ENCODE data around the gene OPN3.

OPN3 gene

DNA sequence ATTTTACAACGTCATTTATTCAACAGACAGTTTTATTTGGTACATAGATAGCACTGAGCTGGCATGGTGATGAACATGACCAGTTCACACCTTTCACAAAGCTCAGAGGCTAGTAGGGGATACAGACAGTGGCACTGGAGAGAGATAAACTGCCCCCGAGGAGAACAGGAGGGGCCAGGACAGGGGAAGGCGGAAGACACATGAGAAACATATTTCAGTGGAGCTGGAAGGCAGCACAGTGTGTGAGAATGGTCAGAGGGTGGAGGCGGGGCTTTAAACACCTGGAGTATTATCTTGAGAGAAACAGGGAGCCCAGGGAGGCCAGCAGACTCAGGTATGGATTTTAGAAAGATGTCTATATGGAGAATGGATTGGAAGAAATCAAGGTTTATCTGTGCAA is 49.5 kb downstream of the OPN3 start:
- no peak for DNase-seq (ENCODE audit: low read depth in 2 of 2)

DNA sequence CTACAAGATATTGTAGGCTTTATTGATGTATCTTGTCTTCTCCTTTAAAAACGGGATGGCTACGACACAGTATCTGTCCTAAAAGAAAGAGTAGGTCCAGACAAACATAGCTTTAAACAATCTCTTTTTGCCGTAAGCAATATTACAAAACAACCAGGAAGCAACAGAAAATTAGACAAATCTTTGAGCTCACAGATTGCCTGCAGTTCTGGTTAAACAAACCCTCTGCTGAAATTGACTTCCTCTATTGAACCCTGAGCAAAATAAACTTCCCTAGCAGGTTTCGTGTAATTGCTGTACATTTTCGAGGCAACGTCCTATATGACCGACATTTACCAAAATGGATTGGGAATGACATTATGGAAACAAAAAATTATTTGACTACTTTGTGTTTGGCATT is 50.6 kb downstream of the OPN3 start:
- no peak for DNase-seq (ENCODE audit: low read depth in 2 of 2)

DNA sequence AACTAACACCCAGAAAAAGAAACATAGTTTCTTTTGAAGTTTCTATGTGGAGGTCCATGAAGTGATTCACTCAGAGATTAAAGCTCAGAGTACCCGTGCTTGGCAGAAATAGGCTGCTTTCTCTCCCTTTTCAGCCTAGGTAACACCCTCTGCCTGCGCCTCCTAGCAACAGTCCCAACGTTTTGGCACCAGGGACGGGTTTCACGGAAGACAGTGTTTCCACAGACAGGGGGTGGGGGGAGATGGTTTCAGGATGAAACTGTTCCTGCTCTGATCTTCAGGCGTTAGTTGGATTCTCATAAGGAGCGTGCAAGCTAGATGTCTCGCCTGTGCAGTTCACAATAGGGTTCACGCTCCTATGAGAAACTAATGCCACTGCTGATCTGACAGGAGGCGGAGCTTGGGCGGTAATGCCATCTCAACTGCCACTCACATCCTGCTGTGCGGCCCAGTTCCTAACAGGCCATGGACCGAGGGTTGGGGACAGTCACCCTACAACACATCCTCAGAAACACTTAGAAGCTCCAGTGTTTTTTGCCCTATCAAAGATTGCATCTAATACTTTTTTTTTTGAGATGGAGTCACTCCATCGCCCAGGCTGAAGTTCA is 53.2 kb downstream of the OPN3 start:
- DNase-seq (ENCODE audit: low read depth in 2 of 2), result no peak

DNA sequence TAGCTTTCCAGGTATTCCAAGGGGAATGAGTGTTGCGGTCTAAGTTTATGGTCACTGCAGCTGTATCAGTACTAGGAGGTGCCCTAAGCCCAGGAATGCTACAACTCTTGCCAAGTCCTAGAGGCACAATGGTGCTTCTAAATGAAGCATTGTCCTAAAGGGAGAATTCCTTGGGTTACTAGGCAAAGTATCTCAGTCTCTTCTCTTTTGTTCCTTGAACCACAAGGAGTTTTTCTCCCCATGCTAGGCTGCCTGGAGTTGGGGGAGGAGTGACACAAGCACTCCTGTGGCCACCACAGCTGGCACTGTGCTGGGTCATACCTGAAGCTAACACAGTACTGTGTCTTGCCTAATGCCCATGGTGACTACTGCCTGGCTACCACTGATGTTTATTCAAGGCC is 57.2 kb downstream of the OPN3 start:
- DNase-seq (ENCODE audit: low read depth in 2 of 2), result no peak

DNA sequence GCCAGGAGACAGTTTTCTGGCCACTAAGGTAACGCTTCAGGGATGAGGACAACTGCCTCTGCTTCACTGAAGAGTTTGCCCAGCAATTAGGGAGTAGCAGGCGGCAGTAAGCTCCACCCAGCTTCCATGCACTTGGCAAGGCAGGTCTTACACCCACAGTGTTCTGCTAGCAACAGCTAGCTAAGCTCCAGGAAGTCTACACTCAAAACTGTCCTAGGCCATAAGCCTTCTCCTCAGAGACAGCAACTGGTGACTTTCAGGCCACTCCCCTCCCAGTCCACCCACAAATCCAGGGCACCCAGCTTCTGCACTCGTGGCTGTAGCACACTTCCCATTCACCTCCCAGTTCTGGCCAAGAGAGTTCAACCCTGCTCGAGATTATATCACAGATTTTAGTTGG is 60.7 kb downstream of the OPN3 start:
- DNase-seq (ENCODE audit: low read depth in 2 of 2), result no peak

DNA sequence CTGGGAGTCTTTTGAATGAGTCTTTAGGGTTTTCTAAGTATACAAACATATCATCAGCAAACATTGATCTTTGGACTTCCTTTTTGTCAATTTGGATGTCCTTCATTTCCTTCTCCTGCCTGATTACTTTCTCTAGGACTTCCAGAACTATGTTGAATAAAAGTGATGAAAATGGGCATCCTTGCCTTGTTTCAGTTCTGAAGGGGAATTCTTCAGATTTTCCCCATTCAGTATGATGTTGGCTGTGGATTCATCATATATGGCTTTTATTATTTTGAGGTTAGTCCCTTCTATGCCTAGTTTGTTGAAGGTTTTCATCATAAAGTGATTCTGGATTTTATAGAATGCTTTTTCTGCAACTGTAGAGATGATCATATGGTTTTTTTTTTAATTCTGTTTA is 66.0 kb downstream of the OPN3 start:
- DNase-seq (ENCODE audit: low read depth in 2 of 2), result no peak

DNA sequence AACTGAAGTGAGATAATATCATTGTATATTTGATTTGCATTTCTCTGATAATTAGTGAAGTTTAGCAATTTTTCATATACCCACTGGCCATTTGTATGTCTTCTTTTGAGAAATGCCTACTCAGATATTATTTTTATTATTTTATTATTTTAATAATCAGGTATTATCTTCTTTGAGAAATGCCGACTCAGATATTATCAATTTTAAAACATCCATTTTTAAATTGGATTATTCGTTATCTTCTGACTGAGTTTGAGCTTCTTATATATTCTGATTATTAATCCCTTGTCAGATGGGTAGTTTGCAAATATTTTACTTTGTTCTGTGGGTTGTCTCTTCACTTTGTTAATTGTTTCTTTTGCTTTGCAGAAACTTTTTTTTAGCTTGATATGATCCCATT is 70.3 kb downstream of the OPN3 start:
- no peak for DNase-seq (ENCODE audit: low read depth in 2 of 2)

DNA sequence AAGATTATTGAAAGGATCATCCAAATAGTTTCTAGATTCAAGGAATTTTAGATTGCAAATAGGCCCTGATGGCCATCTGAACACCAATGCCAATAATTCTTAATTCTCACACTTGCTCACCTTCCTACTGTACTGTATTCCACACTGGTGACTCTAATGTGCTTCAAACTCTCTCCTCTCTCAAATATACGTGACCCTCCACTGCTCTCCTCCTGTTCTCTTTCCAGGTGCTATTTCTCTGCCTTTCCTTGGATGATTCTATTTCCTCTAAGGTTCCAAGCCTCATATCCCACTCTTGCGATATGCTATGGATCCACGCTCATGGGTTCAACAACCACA is 79.4 kb downstream of the OPN3 start:
- DNase-seq (ENCODE audit: low read depth in 2 of 2), result no peak

DNA sequence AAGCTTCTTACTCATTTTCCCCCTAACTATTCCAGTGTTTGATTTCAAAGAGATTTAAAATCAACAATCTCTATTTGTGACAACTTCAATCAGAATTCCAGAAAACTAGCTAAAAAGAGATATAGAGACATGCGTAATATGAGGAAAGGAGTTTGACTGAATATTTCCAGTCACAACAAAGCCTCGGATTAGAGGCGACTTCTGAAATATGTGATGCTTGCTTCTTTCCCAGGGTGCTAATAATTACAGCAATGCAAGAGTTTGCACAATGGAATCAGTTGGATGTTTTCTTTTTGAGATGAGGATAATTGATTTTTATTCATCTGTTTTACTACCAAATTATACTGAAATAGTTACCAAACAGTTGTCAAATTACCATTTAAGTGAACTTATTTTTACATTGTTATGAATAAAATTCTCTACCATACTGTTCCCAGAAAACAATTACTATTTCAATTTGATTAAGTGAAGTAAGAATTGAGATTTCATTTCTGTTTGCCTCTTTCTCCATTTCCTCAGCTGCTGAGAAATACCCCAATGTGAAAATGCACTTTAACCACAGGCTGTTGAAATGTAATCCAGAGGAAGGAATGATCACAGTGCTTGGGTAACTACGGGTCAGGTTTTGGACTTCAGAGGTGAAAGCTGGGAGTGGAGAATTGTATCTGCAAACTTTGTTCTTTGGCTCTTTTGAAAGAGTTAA is 79.9 kb downstream of the OPN3 start:
- DNase-seq (ENCODE audit: low read depth in 2 of 2), result no peak

DNA sequence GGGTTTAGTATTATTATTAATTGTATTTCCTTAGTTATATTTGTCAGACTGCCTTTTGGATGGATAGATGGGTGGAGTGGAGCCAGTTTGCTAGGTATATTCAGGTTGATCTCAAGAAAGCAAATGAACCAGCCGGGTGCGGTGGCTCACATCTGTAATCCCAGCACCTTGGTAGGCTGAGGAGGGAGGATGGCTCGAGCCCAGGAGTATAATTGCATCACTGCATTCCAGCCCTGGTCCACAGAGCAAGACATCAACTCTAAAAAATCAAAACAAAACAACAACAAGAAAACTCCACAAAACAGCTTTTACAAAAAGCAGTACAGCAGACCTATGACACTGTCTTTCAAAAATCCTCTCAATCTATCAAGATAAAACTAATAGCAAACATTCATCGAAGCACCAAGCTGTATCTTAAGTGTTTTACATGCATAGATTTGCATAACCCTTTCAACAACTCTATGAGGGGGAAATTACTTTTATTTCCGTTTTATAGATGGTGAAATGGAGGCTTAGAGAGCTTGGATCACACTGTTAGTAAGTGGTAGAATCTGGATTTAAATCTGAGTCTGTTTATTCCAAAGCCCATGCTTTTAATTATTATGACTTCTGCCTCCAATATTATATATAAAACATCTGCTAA is 82.5 kb downstream of the OPN3 start:
- no peak for DNase-seq (ENCODE audit: low read depth in 2 of 2)

DNA sequence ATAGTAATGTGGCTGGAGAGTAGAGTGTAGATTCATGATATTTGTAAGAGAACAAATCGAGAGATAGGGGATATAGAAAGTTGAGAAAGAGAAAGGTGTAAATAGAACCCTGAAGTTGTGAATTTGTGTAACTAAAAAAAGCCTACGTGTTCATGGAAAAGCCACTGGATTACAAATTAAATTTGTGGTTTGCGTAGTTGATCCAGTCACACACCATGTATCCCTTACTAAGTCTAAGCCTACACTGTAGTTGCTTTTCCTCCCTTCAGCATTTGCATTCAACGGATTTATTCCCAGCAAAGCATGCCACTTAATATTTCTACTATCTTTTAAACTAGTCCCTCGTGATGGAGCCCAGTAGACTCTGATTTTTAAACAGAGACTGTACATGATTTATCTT is 83.1 kb downstream of the OPN3 start:
- no peak for DNase-seq (ENCODE audit: low read depth in 2 of 2)

DNA sequence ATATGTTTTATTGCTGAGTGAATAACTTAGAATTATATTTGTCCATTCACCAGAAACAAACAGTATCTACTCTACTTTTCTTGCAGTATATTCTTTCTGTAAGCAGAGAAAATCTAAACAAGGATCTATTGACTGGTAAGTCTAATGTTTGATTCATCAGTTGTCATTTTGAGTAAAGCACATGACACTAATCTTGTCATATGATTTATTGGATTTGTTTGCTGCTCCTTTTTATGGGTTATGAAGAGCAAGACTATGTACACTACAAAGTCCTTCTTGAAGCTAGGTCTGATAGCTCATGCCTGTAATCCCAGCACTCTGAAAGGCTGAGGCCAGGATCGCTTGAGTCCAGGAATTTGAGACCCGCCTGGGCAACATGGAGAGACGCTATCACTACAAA is 84.6 kb downstream of the OPN3 start:
- no peak for DNase-seq (ENCODE audit: low read depth in 2 of 2)

DNA sequence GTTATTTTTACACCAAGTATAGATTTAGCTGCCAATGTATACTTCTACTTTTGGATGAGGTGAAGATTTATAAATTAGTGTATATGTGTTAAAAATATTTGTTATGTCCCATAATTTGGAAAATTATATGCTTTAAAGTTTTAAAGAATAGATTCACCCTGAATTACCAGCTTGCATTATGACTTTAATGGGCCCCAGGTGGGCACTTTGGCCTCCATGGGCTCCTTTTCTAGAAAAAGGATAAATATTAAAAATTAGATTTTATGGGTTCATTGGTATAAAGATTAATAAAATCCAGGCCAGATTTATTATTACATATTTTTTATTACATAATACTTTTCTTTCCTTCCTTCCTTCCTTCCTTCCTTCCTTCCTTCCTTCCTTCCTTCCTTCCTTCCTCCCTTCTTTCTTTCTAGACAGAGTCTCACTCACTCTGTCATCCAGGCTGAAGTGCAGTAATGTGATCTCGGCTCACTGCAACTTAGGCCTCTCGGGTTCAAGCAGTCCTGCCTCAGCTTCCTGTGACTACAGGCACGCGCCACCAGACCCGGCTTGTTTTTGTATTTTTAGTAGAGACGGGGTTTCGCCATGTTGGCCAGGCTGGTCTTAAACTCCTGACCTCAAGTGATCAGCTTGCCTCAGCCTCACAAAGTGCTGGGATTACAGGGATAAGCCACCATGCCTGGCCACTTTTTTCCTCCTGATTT is 86.1 kb downstream of the OPN3 start:
- DNase-seq (ENCODE audit: low read depth in 2 of 2), result no peak

DNA sequence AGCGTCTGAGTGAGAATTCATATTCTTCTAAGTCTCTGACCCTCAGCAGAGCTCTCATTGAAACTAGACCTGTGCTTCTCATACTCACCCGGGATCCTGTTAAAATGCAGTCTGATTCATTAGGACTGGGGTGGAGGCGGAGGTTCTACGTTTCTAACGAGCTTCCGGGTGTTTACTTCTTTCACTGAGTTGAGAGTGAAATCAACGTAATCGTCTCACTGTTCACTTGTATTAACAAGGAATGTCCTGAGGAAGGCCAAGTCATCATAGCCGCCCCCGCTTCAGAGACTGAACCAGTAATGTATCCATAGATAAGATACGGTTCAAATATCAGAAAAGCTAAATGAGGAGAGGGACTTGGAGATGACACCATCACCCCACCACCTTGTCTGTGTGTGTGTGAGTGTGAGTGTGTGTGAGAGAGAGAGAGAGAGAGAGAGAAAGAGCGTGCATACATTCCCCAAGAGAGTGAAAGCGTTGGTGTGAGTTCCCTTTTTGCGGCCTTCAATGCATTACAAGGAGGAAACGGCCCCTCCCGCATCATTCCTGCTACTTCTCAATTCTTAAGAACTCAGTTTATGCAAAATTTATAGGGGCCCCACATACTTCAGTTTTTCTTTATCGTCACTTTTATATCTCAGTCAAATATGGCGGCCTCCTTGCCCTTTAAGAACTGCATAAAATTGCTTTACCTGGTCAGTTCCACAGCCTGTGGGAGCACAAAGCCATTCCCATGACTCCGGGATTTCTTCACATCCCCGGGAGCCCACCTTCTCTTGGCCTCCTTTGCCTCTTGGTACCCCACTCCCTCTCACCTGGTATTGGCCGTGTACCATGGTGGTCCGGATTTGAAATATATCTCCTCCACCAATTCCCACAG is 88.2 kb downstream of the OPN3 start:
- no peak for DNase-seq (ENCODE audit: low read depth in 2 of 2)

DNA sequence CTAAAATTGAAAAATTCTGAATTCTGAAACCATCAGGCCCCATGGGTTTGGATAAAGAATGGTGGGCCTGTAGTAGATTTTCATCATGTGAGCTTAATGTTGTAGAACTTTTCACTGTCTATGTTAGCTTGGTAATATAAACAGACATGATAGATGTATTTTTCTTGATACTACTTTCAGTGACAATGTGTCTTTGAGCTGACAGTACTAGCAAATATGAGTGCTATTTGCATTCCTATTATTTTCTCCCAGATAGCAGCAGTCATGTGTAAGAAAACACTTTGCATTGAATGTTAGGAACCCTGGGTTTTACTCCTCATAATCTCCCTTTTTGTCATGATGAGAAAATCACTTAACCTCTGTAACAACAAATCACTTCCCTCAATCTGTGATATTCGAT is 89.9 kb downstream of the OPN3 start:
- DNase-seq (ENCODE audit: low read depth in 2 of 2), result no peak

DNA sequence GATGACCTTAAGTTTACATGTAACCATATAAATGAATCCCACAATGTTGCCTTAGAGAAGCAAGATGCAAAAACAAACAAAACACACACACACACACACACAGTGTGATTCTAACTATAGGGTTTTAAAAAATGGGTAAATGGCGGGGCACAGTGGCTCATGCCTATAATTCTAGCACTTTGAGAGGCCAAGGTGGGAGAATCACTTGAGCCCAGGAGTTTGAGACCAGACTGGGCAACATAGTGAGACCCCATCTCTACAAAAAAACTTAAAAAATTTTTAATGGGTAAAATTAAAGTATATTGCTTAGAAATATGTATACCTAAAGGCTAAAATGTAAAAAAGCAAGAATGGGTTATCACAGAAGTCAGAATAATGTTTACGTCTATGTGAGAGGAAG is 92.2 kb downstream of the OPN3 start:
- no peak for DNase-seq (ENCODE audit: low read depth in 2 of 2)
